ENCODE results near the gene TMEM182. TPM values are rescaled to one million over a fixed set of nuclear protein-coding genes. Genes with fewer than 3 reads are reported as not detected.

Gene TMEM182
- total RNA-seq (2011; cell fraction: chromatin; rRNA removed; ENCODE audit: low replicate concordance) = 9.4 and 13.2 TPM in 2 replicates
- 4.2 and 6.6 TPM in 2 replicates for total RNA-seq (2011; cell fraction: nucleolus; rRNA removed)
- total RNA-seq (2011; cell fraction: nucleoplasm; rRNA removed) = 7.0 and 16.0 TPM in 2 replicates
- total RNA-seq (2014; rRNA removed) (4.8 and 5.5 TPM in 2 replicates), total RNA-seq (2014; rRNA removed; fragmentation: Illumina TruSeq; extraction: Trizol) (6.7 and 7.2 TPM in 2 replicates), total RNA-seq (2015; rRNA removed; fragmentation: Illumina TruSeq; extraction: Trizol) (5.6 and 5.7 TPM in 2 replicates), total RNA-seq (2021) (5.2 and 7.6 TPM in 2 replicates), polyA plus RNA-seq (2011; rRNA removed) (5.7 and 7.5 TPM in 2 replicates), polyA plus RNA-seq (2014; fragmentation: Illumina TruSeq; extraction: Trizol) (10.0 and 11.2 TPM in 2 replicates), polyA plus RNA-seq (2014; fragmentation: Nextera tagmentation; extraction: Ambion mirVana) (10 to 100 TPM in 1 of 2 experiments, 1 to 10 TPM in 1; 8.7 to 11.4 TPM), polyA plus RNA-seq (2014; rRNA removed) (6.3 and 7.8 TPM in 2 replicates), polyA minus RNA-seq (2011; rRNA and poly(A)+ RNA removed) (11.3 and 12.0 TPM in 2 replicates), Bru-seq, nascent RNA (percentile 48 among the genes with signal in this experiment), BruChase-seq, experiment 1, labeled RNA remaining after a 2-hour chase (percentile 47 among the genes with signal in this experiment), BruChase-seq, experiment 2, labeled RNA remaining after a 6-hour chase (percentile 49 among the genes with signal in this experiment)
- 3.7 and 7.9 TPM in 2 replicates for polyA plus RNA-seq (2011; cell fraction: cytosol; rRNA removed)
- 6.7 and 8.1 TPM in 2 replicates for polyA plus RNA-seq (2011; cell fraction: nucleus; rRNA removed)
- polyA plus RNA-seq (2012) = 7.3 and 12.4 TPM in 2 replicates
- 2.2 and 3.8 TPM in 2 replicates for polyA minus RNA-seq (2011; cell fraction: cytosol; rRNA and poly(A)+ RNA removed)
- polyA minus RNA-seq (2011; cell fraction: nucleus; rRNA and poly(A)+ RNA removed) = 7.3 and 9.8 TPM in 2 replicates
- long read RNA-seq, experiment 1, partial matches to known transcripts = 0 of 16 reads
- long read RNA-seq, experiment 1, other reads (novel, unspliced or antisense) = 6 of 16 reads
- long read RNA-seq, experiment 2, partial matches to known transcripts = 0 of 3 reads
- long read RNA-seq, experiment 2, other reads (novel, unspliced or antisense) = 2 of 3 reads
- long read RNA-seq, experiment 3, partial matches to known transcripts = 0 of 7 reads
- long read RNA-seq, experiment 3, other reads (novel, unspliced or antisense) = 1 of 7 reads

DNA sequence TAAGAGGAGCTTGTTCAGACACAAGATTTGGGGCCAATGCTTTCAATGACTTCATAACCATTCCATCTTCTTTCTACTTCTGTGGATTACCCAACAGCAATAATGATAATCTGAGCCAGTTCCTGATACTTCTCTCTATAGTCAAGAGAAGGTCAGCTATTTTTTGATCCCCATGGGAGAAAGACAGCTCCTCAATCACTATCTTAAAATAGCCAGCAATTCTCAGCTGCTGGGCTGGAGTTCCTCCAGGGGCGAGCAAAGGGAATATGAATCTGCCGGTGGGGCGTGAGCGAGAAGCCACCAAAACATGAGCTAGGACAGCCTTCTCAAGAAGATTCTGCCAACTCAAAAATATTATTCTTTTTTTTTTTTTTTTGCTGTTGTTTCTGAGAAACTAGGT, at the start of gene TMEM182:
Gene TMEM182 (plus strand): TSS at position 269 of the 400 bp plus-strand sequence. CDS start 187 bp downstream, outside the sequence.
- Histone ChIP-seq H4K20me1 (replicated peaks; ENCODE audit: control insufficient read depth, insufficient read depth, low read length) (no peaks in the 10 kb centered on the region), H3K27ac (ENCODE audit: extremely low read depth, low read depth, low read length) (no peak within 1 kb of the TSS), H3K36me3 (ENCODE audit: control insufficient read depth, insufficient read depth, low read length) (peaks cover 8% of the 10 kb centered on the region; the same call in 2 of the 3 replicates), H2AFZ (ENCODE audit: low read depth, low read length) (no peak within 1 kb of the TSS), H3K4me1 (replicated peaks in 1 of 2; ENCODE audit: control insufficient read depth in 2 of 2, insufficient read depth in 2 of 2, low read length in 2 of 2) (no peaks in the 10 kb centered on the region; a peak in 1 of 5 replicates), H3K27me3 (ENCODE audit: control insufficient read depth in 2 of 2, insufficient read depth in 2 of 2, low read length in 2 of 2) (no peaks in the 10 kb centered on the region), H3K9ac (ENCODE audit: insufficient read depth in 1 of 2, low read depth in 2 of 2, low read length in 2 of 2) (no peak within 1 kb of the TSS), H3K9me1 (ENCODE audit: control insufficient read depth, insufficient read depth, low read length) (no peaks in the 10 kb centered on the region), H3K9me3 (replicated peaks; ENCODE audit: control insufficient read depth, insufficient read depth, low read depth, low read length) (no peaks in the 10 kb centered on the region), H3K4me2 (ENCODE audit: insufficient read depth, low read length) (no peak within 1 kb of the TSS), H3K4me3 (no peak within 1 kb of the TSS), H3K79me2 (ENCODE audit: control insufficient read depth, insufficient read depth, low read length) (no peaks in the 10 kb centered on the region)
- WGBS (ENCODE audit: insufficient coverage, low coverage, missing lambda C conversion rate) = 90% methylated on average over 4 of the region's 4 CpGs
- FAIRE-seq (no peak), DNase-seq (ENCODE audit: extremely low read depth in 1 of 4, low spot score in 3 of 4) (no peak), ATAC-seq (no peak)
- in situ Hi-C loops (cut with MboI) (no loop called here), intact Hi-C loops (cut with micrococcal nuclease) (no loop called here)
- no TSS peak for BruUV-seq (replicated peaks)
- TF ChIP-seq, protein P1, sequence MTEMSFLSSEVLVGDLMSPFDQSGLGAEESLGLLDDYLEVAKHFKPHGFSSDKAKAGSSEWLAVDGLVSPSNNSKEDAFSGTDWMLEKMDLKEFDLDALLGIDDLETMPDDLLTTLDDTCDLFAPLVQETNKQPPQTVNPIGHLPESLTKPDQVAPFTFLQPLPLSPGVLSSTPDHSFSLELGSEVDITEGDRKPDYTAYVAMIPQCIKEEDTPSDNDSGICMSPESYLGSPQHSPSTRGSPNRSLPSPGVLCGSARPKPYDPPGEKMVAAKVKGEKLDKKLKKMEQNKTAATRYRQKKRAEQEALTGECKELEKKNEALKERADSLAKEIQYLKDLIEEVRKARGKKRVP (CRISPR knock-in tag; IDR thresholded peaks at IDR 0.05) = no peak
- ChIA-PET CTCF (ENCODE audit: low intra/inter-chr PET ratio) (no interaction called here), POLR2A (interaction anchor here (0.5 to 1.4 kb wide), 6 partner anchors 8 to 29 kb away, joined by 3 to 4 read pairs (median 3); no protein-coding TSS in a partner anchor)

All from K562 (cell line).